ENCODE measurements around the gene MAPK8IP1. TPM values are rescaled to one million over a fixed set of nuclear protein-coding genes. Genes with fewer than 3 reads are reported as not detected.

The MAPK8IP1 gene
- total and polyA plus RNA-seq, 2 donors (not counting 3 experiments of a cell fraction or from before 2014, with no cell fraction given), result 4.1 to 4.8 TPM

GRCh38 chr11:45899086-45899447 is 13.6 kb downstream of the MAPK8IP1 start:
- no peak for TF ChIP-seq CTCF (IDR thresholded peaks at IDR 0.05; ENCODE audit: extremely low read depth in 1 of 2, insufficient read depth in 1 of 2, low read depth in 1 of 2, low read length in 2 of 2)
- no peak for TF ChIP-seq JUN (IDR thresholded peaks at IDR 0.05; ENCODE audit: borderline replicate concordance, insufficient read depth, insufficient read length, low read depth)
- TF ChIP-seq, protein P1, sequence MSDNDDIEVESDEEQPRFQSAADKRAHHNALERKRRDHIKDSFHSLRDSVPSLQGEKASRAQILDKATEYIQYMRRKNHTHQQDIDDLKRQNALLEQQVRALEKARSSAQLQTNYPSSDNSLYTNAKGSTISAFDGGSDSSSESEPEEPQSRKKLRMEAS (IDR thresholded peaks at IDR 0.05; ENCODE audit: insufficient read depth, insufficient read length), result no peak
- TF ChIP-seq MYC (IDR thresholded peaks at IDR 0.05; ENCODE audit: low read depth, low read length), result no peak
- Histone ChIP-seq H3K27me3 (ENCODE audit: control insufficient read depth in 2 of 2, insufficient read depth in 2 of 2, low read length in 2 of 2) (peaks cover 4 to 9% of the 10 kb centered on the region in 2 experiments), H3K4me3 (replicated peaks in 1 of 3; ENCODE audit: insufficient read depth in 1 of 3, low read depth in 1 of 3, low read length in 3 of 3) (no peak overlapping the region), H3K27ac (ENCODE audit: insufficient read depth, low read depth, low read length) (no peak overlapping the region), H4K20me1 (replicated peaks; ENCODE audit: control insufficient read depth, extremely low read depth, insufficient read depth, low read length) (no peaks in the 10 kb centered on the region), H3K4me1 (ENCODE audit: control insufficient read depth, extremely low read depth, insufficient read depth, low read length) (peaks cover 10% of the 10 kb centered on the region), H3K36me3 (ENCODE audit: control insufficient read depth in 2 of 2, extremely low read depth in 1 of 2, insufficient read depth in 2 of 2, low read length in 2 of 2) (no peaks in the 10 kb centered on the region), H3K9me1 (replicated peaks; ENCODE audit: control insufficient read depth, extremely low read depth, insufficient read depth, low read length) (no peaks in the 10 kb centered on the region), H3K79me2 (ENCODE audit: control insufficient read depth, insufficient read depth, low read length) (no peaks in the 10 kb centered on the region), H3K9me3 (replicated peaks; ENCODE audit: control insufficient read depth, insufficient read depth, low read length) (no peaks in the 10 kb centered on the region), H3K4me2 (ENCODE audit: insufficient read depth, low read length) (peak overlapping the region; percentile 52), H3K9ac (replicated peaks; ENCODE audit: extremely low read depth, insufficient read depth, low read length) (peak overlapping the region; percentile 80), H2AFZ (ENCODE audit: low read depth, low read length) (peak overlapping the region; percentile 15)
- BruUV-seq (replicated peaks), result no TSS peak
- dilution Hi-C loops (cut with MboI; ENCODE audit: extremely low pct_ligation_motif_present, low sequenced_read_pairs) (no loop called here), intact Hi-C loops (cut with micrococcal nuclease) (loop anchor here (1.0 kb wide), 1 partner anchor 19 kb away; no protein-coding TSS in a partner anchor)
- POLR2A ChIA-PET, result interaction anchor here (1.4 kb wide), 1 partner anchor 19 kb away, joined by 4 read pairs; the partner anchor contains the start of gene PEX16
- CTCF ChIA-PET, result interaction anchor here (0.6 to 1.0 kb wide), 3 partner anchors 27 to 493 kb away, joined by 3 read pairs; no protein-coding TSS in a partner anchor
- DNase-seq (ENCODE audit: low read depth, low spot score) (no peak), FAIRE-seq (no peak)
